Skeletal muscle satellite cell (primary cell): Measurements from ENCODE around the gene MYH9. TPM values are rescaled to one million over a fixed set of nuclear protein-coding genes. Genes with fewer than 3 reads are reported as not detected.
"Not testable (repeated sequence)": the region's sequence is repeated elsewhere in the genome, so short reads cannot be mapped to it uniquely, and the experiment has no call there.

Experiments used
- H3K27me3 ChIP-seq: 2 replicates; pipeline ENCODE4 v1.7.0; 2013; ENCODE audit warnings: low read length; ENCODE audit not compliant: control insufficient read depth, insufficient read depth
- H3K36me3 ChIP-seq: 2 replicates; pipeline ENCODE4 v1.7.0; 2013; ENCODE audit warnings: mild to moderate bottlenecking, control low read depth, low read length; ENCODE audit not compliant: insufficient read depth
- H3K4me1 ChIP-seq: 2 replicates; pipeline ENCODE4 v1.7.0; 2013; ENCODE audit warnings: low read length; ENCODE audit not compliant: control insufficient read depth, insufficient read depth
- H3K4me2 ChIP-seq: 2 replicates; pipeline ENCODE4 v1.7.0; 2013; ENCODE audit warnings: mild to moderate bottlenecking, low read length
- H3K4me3 ChIP-seq: 2 replicates; pipeline ENCODE4 v1.7.0; 2013; ENCODE audit warnings: low read length
- H3K9ac ChIP-seq: 2 replicates; pipeline ENCODE4 v1.7.0; 2013; ENCODE audit warnings: mild to moderate bottlenecking, low read depth, low read length, moderate library complexity
- H3K9me3 ChIP-seq: replicated peaks from 2 replicates; pipeline ENCODE4 v1.7.0; 2013; ENCODE audit warnings: mild to moderate bottlenecking, control low read depth, low read length
- total RNA-seq: library from RNA; depleted of rRNA; stranded (reverse); fragments of >200 nt; gene quantifications from 2 replicates; pipeline ENCODE4 v1.2.3, GENCODE V29; 2012; rRNA removed

Gene MYH9
- total RNA-seq = 248 and 329 TPM in 2 replicates

DNA sequence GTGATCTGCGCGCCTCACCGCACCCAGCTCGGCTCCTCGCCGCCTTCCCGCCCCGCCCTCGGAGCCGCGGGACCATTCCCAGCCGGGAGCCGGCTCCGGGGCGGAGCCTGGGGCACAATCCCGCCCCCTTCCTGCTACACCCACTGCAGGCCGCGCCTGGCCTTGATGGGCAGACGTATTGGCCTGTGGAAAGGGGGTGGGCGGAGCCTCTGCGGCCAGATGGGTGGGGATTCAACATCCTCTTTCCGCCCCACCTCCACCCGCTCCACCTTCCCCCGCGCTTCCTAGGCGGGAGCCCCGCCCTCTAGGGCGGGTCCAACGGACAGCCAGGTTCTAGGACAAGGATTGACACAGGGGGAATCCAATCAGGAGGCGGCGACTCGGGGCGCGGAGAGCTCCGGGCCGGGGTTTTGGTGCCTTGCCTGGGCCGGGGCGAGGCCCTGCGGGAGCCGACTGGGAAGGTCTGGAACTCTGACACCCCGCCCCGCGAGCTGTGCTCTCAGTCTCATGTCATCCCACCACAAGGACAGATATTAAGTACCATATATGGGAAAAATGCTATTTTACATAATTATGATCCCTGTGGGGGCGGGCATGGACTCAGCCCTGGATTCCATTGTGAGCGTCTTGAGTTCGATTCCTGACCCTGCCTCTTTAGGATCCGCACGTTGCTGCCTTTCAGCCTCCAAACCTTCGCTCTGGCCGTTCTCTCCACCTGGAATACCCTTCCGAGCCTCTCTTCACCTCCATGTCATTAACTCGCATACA is at the start of gene MYH9:
Gene MYH9, minus strand, starts transcription at position 9 of the 768 bp plus-strand sequence. CDS start 38,731 bp downstream, outside the sequence.
- Histone ChIP-seq H3K4me1 (peaks cover 27% of the 10 kb centered on the region), H3K36me3 (peaks cover 28% of the 10 kb centered on the region), H3K27me3 (no peaks in the 10 kb centered on the region), H3K9ac (peak within 1 kb of the TSS; percentile 95), H3K4me2 (peak within 1 kb of the TSS; percentile 93), H3K9me3 (no peaks in the 10 kb centered on the region), H3K4me3 (peak within 1 kb of the TSS; percentile 93)

DNA sequence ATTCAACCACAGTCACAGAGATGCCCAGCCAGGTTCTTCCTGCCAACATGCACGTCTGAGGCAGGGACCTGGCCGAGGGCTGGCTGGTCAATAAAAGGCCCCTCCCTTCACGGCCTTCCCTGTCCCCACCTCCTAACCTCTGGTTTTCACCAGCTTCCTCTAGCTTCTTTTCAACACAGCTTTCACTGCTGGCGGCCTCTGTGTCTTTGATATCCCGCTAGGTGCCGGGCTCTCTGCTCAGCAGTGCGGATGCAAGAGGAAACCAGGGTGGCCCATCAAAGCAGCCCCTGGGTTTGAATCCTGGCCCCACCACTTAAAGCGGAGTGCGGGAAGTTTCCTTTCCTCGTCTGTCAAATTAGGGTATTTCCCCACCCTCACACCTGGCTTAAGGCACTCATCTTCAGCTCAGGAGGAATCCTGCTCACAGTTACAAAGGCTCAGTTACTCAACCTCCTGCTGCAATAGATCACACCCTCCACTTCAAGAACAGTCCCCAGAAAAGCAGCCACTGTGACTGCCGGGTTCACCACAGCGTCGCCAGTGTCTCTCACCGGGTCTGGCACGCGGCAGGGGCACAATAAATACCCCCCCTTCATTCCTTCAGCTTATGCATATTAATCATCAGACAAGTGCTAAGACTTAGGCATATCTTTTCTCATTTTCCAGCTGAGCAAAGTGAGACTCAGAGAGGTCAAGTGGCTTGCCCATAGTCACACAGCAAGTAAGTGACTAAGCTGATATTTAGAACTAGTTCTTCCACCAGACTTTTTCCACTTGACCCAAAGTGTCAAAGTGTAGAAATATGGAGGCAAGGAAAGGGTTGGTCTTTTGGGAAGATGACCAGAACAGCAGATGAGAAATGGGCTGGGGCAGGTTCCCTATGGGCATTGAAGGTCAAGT is 48.0 kb upstream of the MYH9 start:
- H3K9ac ChIP-seq = no peak overlapping the region
- H3K4me3 ChIP-seq = no peak overlapping the region
- H3K4me2 ChIP-seq = no peak overlapping the region
- H3K4me1 ChIP-seq = peaks cover 46% of the 10 kb centered on the region
- H3K9me3 ChIP-seq = no peaks in the 10 kb centered on the region
- H3K27me3 ChIP-seq = no peaks in the 10 kb centered on the region
- no peaks in the 10 kb centered on the region for H3K36me3 ChIP-seq

DNA sequence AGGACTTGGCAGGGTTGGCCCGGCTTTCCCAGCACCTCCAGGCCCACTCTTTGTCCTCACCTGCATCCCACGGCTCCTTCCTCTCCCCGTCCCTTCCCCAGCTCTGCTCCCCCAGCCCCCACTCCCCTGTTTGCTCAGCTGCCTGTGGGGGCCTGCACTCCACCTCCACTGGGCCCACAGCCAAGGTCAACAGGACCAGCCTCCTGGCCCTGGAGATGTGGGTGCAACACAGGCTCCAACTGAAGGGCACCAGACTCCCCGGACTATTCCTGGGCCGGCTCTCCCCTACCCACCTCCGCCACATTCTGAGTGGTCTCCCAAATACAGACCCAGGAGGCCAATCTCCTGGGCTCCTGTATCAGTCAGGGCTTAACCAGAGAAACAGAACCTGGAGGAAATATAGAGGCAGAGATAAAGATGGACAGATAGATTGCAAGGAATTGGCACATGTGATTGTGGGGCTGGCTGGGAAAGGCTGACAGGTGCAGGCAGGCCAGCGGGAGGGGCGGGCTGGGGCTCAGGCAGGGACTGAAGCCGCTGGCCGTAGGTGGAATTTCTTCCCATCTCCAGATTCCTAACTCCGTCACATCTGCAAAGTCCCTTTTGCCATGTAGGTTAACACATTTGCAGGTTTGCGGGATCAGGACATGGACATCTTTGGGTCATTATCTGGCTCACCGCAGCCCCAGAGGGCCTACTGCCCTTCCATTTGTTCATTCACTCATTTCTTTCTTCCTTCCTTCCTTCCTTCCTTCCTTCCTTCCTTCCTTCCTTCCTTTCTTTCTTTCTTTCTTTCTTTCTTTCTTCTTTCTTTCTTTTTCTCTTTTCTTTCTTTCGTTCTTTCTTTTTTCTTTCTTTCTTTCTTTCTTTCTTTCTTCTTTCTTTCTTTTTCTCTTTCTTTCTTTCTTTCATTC is 45.8 kb upstream of the MYH9 start:
- Histone ChIP-seq H3K4me3 (no peak overlapping the region), H3K4me1 (peaks cover 25% of the 10 kb centered on the region), H3K27me3 (no peaks in the 10 kb centered on the region), H3K4me2 (peak overlapping the region; percentile 31), H3K9ac (no peak overlapping the region), H3K36me3 (no peaks in the 10 kb centered on the region), H3K9me3 (no peaks in the 10 kb centered on the region)

DNA sequence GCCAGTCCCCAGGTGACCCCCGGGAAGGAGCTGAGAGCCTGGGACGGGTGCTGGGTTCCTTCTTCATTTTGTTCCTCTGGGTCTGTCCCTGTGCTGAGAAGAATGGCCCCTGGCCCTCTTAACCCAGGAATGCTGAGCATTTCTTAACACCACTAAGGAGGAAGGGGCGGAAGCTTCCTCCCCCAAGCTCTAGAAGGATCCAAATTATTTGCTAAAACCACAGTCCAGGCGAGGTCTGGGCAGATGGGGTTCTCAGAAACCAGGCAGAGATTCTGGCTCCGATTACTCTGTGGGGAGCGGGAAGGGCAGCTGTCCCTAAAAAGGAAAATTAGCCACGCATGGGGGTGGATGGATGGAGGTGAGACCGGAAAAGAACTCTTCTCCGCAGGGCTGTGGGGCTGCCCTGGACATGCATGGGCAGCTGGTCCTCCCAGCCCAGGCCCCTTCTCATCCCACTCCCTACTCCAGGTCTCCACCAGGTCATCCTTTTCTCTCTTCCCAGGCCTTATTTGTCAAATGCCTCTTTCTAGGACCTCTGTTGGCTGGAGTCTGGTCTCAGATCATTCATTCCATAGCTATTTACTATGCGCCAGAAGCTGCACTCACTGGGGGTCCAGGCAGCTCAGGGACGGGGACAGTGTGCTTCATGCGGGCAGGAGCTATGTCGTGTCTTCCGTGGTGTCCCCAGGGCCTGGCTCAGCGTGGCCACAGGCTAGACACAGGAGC is 45.0 kb upstream of the MYH9 start:
- peaks cover 23% of the 10 kb centered on the region for H3K4me1 ChIP-seq
- H3K9me3 ChIP-seq = no peaks in the 10 kb centered on the region
- no peaks in the 10 kb centered on the region for H3K36me3 ChIP-seq
- no peak overlapping the region for H3K4me3 ChIP-seq
- H3K4me2 ChIP-seq = peak overlapping the region; percentile 31
- no peak overlapping the region for H3K9ac ChIP-seq
- no peaks in the 10 kb centered on the region for H3K27me3 ChIP-seq

DNA sequence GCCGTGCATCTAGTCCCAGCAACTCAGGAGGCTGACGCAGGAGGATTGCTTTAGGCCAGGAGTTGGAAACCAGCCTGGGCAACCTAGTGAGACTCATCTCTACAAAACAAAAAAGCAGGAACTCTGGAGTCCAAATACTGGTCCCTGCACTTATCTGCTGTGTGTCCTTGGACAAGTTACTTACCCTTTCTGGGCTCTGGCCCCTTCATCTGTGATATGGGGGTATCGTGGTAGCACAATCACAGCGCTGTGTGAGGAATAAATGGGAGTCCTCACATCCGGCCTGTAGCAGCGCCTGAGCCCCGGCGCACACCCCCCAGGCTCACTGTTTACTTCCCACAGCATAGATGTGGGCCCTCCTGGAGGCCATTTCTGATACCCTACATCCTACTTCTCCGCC is 44.2 kb upstream of the MYH9 start:
- Histone ChIP-seq H3K36me3 (no peaks in the 10 kb centered on the region), H3K9ac (no peak overlapping the region), H3K4me2 (no peak overlapping the region), H3K4me3 (no peak overlapping the region), H3K4me1 (peaks cover 23% of the 10 kb centered on the region), H3K9me3 (no peaks in the 10 kb centered on the region), H3K27me3 (no peaks in the 10 kb centered on the region)

DNA sequence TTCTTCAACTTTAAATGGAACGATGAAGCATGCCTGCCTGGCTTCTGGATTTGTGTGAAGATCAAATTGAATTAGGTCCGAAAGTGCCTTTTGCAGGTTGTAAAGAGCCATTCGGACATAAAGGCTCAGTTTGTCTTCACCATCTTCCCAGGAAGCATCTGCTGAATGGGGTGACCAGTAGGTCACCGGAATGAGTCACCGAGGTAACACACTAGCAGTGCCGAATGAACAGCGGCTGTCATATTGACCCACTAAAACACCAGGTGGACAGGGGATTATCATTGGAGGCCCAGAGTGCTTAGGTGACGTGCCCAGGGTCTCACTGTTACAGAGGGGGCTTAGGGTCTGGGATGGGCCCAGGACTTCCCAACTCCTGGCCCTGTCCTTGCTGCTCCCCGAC is 43.1 kb upstream of the MYH9 start:
- H3K9ac ChIP-seq = no peak overlapping the region
- peaks cover 30% of the 10 kb centered on the region for H3K4me1 ChIP-seq
- no peaks in the 10 kb centered on the region for H3K27me3 ChIP-seq
- H3K36me3 ChIP-seq = no peaks in the 10 kb centered on the region
- H3K9me3 ChIP-seq = no peaks in the 10 kb centered on the region
- no peak overlapping the region for H3K4me3 ChIP-seq
- no peak overlapping the region for H3K4me2 ChIP-seq

DNA sequence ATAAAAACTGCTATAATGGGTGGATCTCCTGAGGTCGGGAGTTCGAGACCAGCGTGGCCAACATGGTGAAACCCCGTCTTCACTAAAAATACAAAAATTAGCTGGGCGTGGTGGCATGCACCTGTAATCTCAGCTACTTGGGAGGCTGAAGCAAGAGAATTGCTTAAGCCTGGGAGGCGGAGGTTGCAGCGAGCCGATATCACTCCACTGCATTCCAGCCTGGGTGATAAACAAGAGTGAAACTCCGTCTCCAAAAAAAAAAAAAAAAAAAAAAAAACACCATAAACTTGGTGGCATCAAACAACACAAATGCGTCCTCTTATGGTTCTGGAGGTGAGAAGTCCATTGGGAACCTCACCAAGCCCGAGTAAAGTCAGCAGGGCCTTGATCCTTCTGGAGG is 40.2 kb upstream of the MYH9 start:
- not testable (repeated sequence) for H3K4me3 ChIP-seq, H3K9me3 ChIP-seq, H3K36me3 ChIP-seq, H3K4me2 ChIP-seq, H3K27me3 ChIP-seq, H3K9ac ChIP-seq
- peaks cover 23% of the 10 kb centered on the region for H3K4me1 ChIP-seq

DNA sequence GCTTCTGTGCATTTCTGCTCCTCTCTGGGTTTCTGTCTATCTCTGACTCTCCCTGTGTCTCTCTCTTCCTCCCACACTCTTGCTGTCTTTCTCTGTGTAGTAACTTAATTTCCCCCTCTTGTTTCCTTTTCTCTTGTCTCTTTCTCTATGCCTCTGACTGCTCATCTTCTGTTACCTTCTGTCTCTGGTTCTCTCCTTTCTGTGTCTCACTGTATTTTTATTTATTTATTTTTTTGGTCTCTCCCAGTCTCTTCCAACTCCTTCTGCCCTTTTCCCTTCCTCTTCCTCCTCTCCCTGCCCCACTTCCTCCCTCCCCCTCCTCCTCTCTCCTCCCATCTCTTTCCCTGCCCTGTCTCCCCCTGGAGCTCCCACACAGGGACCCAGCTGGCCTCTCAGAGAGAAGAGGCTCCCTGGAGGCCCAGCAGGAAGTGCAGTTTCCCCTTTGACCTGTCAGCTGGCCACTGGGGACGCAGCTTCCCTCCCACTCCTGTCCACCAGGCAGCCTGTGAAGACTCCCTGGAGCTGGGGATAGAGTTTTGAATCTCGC is 38.3 kb upstream of the MYH9 start:
- Histone ChIP-seq H3K36me3 (no peaks in the 10 kb centered on the region), H3K9ac (no peak overlapping the region), H3K4me1 (peaks cover 14% of the 10 kb centered on the region)

DNA sequence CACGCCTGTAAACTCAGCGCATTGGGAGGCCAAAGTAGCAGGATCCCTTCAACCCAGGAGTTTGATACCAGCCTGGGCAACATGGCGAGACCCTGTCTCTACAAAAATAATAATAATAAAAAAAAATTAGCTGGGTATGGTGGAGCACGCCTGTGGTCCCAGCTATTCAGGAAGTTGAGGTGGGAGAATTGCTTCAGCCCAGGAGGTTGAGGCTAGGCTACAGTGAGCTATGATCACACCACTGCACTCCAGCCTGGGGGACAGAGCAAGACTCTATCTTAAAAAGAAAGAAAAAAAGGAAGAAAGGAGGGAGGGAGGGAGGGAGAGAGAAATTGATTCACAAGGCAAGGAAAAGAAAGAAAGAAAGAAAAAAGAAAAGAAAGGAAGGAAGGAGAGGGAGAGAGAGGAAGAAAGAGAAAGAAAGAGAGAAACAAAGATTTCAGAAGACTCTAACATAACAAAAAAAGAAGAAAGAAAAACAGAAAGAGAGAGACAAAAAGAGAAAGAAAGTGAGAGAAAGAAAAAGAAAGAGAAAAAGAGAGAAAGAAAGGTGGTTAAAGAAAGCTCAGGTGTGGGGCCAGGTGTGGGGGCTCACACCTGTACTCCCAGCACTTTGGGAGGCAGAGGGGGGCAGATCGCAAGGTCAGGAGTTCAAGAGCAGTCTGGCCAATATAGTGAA is 37.3 kb upstream of the MYH9 start:
- H3K4me1 ChIP-seq = peaks cover 12% of the 10 kb centered on the region
- no peak overlapping the region for H3K4me2 ChIP-seq
- H3K4me3 ChIP-seq = no peak overlapping the region
- no peak overlapping the region for H3K9ac ChIP-seq
- H3K27me3 ChIP-seq = no peaks in the 10 kb centered on the region
- H3K9me3 ChIP-seq = no peaks in the 10 kb centered on the region
- H3K36me3 ChIP-seq = no peaks in the 10 kb centered on the region

More for the DNA sequence above, 38.3 kb upstream of the MYH9 start:
- no peaks in the 10 kb centered on the region for H3K27me3 ChIP-seq
- no peaks in the 10 kb centered on the region for H3K9me3 ChIP-seq
- no peak overlapping the region for H3K4me2 ChIP-seq
- no peak overlapping the region for H3K4me3 ChIP-seq

DNA sequence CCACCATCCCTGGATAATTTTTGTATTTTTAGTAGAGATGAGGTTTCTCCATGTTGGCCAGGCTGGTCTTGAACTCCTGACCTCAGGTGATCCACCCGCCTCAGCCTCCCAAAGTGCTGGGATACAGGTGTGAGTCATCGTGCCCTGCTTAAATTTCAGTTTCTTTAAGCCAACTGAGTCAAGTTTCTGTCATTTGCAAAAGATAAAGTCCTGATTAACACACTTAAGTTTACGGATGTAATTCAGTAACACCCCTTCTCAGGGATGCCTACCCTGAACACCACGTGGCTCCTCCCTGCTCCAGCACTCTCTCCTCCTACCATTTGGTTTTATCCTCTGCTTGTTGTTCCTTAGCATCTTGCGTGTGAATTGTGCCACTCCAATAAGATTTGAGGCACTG is 36.7 kb upstream of the MYH9 start:
- peaks cover 15% of the 10 kb centered on the region for H3K4me1 ChIP-seq
- not testable (repeated sequence) for H3K4me2 ChIP-seq

More for the DNA sequence above, 36.7 kb upstream of the MYH9 start:
- H3K4me3 ChIP-seq, H3K9ac ChIP-seq, H3K9me3 ChIP-seq, H3K36me3 ChIP-seq, H3K27me3 ChIP-seq: not testable (repeated sequence)
